Hematopoietic multipotent progenitor cell treated with erythropoietin and hydrocortisone succinate and interleukin-3 and kit ligand, for 4 days (in vitro differentiated cells): ENCODE data around the gene RAB11FIP3.
"Not testable (repeated sequence)": the region's sequence is repeated elsewhere in the genome, so short reads cannot be mapped to it uniquely, and the experiment has no call there.

Source experiments
- DNase-seq: peaks from one replicate; pipeline ENCODE4 v3.0.0-alpha.2; 2015

RAB11FIP3 gene

DNA sequence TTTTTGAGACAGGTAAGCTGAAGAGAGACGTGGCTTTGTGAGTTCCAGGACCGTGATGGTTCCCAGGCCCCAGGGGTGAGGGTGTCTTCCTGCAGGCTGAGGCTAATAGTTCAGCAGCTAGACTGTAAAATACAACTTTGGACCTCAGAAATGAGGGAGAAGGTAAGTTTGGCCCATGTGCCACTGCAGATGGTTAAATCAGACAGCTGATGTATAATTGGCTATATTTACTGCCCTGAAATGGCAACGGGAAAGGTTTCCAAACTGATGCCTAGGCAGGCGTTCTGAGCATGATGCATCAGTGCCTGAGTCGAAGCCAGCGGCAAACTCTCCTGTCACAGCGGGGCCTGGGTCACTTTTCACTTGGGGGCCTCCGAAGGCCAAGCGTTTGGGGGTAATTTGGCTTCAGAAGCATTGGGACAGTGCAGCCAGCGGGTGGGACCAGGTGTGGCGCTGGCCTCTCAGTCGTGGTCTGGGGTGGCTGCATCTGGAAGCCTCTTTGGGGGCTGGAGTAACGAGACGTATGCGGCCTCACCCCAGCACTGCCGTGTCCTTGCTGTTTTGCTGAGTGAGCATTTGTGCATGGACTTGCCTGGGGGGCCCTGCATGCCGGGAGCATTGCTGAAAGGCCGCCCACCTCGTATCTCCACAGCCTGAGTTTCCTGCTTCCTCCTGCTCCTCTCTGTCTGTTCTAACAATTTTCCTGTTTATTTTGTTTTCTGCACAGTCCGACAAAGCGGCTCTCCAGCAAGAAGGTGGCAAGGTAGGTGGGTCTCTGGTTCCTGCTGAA is 70.8 kb downstream of the RAB11FIP3 start:
- DNase-seq, result no peak

DNA sequence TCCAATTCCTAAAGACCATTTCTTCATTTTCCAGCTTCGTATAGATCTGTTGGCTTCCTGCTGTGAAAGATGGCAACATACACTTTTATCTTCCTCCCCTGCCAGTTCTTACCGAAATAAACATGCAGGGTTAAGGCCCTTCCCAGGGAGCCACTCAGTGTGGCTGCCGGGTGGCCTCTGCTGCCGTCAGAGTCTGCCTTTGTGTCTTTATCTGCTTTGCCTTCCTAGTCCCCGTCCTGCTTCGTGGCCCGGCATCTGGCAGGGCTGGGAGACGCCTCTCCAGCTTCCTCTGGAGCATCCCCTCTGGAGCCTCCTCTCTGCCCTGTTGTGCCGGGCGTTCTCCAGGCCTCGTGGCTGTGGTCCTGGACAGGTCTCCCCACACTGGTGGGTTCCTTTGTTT is 71.8 kb downstream of the RAB11FIP3 start:
- no peak for DNase-seq

- DNase-seq, result no peak
These were observed 74.5 kb downstream of the RAB11FIP3 start for GRCh38 chr16:499924-500323.

DNA sequence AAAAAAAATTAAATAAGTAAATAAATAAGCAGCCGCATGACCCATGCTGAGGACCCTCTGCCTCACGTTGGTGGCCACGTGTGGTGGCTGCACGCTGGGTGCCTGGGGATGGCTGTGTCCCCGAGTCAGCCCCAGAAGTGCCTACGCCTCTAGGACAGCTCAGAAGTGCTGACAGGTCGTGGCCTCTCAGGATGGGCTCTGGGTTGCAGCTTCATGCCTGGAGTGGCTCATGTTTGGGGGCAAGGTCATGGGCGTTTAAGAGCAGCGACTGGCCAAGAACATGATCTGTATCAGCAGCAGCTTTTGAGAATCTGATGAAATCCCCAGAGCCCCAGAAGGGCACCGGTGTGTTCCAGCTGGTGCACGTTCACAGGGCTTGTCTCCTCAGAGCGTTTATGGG is 75.3 kb downstream of the RAB11FIP3 start:
- DNase-seq, result no peak

GRCh38 chr16:502179-502943 is 76.9 kb downstream of the RAB11FIP3 start:
- DNase-seq, result no peak

- no peak for DNase-seq
These were observed 78.0 kb downstream of the RAB11FIP3 start for GRCh38 chr16:503150-504071.

DNA sequence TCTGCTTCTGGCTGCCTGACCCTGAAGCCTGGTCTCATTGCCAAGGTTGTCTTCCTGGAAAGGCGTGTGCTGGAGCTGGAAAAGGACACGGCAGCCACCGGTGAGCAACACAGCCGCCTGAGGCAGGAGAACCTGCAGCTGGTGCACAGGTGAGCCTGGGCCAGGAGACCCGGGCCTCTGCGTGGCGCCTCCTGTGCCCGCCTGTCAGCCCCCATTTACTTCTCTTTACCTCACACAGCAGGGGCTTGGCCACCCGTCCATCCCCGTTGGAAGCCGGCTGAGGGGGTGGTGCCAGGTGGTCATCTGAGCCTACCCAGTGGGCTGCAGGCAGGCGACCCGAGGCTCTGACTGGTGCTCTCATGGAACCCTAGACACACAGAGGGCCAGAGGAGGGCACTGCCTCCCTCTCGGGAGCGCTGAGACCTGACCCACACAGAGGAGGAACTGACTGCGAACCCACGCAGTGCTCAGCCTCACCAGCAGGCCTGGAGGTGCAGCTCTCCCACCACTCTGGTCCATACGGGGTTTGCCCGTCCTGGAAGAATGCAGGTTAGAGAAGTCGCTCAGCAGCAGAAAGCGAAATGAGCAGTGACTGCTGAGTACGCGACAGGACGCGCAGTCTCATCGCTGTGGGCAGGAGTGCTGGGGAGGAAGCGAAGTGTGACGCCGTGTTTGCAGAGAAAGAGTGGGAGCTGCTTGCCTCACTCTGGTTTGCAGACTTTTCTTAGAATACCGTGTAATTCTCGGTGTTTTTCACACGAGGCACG is 80.2 kb downstream of the RAB11FIP3 start:
- DNase-seq, result peak; percentile 34

DNA sequence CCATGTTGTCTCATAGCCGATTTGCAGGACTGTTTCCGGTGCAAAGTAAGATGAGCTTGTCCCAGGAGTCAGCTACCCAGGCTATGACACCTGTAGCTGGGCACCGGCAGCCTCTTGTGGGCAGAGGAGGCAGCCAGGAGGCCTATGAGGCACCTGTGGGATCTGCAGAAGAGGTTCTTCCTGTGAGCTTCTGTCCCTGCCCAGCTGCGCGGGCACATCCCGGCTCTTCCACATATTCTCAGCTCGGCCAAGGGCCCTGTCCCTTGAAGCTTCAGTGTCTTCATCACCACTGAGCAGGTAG is 80.7 kb downstream of the RAB11FIP3 start:
- no peak for DNase-seq

- DNase-seq, result not testable (repeated sequence)
These were observed 82.1 kb downstream of the RAB11FIP3 start for GRCh38 chr16:507527-507926.

GRCh38 chr16:507996-508395 is 82.5 kb downstream of the RAB11FIP3 start:
- no peak for DNase-seq

- peak; percentile 51 for DNase-seq
These were observed 83.7 kb downstream of the RAB11FIP3 start for GRCh38 chr16:508884-509736.

DNA sequence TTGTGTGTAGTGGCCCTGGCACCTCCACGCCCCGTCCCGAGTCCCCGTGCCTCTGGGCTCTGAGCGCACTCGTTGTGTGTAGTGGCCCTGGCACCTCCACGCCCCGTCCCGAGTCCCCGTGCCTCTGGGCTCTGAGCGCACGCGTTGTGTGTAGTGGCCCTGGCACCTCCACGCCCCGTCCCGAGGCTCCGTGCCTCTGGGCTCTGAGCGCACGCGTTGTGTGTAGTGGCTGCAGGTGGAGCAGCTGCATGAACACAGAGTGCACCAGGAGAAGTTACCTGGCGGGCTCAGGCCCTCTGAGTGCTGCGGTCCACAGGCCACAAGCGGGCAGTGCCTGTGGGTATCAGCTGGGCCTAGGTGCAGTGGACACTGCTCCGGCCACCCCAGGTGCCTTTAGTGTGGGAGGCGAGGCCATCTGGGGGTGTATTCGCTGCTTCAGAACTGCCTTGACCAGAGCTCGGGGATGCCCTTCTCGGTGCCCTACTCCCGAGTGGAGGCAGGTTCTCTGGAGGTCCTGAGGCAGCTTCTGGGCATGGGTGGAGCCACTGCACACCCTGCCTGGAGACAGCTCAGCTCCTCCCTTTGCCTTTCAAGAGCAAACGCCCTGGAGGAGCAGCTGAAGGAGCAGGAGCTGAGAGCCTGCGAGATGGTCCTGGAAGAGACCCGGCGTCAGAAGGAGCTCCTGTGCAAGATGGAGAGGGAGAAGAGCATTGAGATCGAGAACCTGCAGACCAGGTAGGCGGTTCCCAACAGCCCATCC is 84.8 kb downstream of the RAB11FIP3 start:
- no peak for DNase-seq

DNA sequence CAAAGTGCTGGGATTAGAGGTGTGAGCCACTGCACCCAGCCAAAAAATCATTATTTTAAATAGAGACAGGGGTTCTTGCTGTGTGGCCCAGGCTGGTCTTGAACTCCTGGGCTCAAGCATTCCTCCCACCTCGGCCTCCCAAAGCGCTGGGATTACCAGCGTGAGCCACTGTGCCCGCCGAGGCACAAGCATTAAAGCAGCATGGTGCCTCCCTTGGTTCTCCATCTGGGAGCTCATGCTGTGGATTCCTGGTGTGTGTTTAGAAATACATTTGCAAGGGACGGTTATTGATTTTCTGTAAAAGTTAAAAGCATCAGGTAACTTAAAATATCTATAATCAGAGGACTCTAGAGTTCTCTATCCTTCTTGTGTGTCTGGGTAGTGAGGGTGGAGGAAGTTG is 87.4 kb downstream of the RAB11FIP3 start:
- DNase-seq, result no peak

DNA sequence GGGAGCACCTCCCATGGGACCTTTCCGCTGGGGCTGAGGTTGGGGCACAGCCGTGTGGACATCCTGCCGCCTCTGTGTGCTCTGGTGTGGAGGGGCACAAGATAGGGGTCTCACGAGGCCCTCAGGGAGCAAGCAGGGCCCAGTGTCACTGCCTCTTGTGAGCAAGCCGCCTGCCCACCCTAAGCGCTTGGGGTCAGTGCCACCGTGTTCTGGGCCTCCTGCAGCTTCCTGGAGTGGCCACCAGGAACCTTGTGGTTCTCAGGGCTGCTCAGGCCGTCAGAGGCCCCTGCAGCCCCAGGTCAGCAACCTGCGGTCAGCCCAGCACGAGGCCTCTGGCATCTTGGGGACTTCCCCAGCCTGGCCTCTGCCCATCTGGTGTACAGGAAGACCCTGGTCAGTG is 88.5 kb downstream of the RAB11FIP3 start:
- no peak for DNase-seq

DNA sequence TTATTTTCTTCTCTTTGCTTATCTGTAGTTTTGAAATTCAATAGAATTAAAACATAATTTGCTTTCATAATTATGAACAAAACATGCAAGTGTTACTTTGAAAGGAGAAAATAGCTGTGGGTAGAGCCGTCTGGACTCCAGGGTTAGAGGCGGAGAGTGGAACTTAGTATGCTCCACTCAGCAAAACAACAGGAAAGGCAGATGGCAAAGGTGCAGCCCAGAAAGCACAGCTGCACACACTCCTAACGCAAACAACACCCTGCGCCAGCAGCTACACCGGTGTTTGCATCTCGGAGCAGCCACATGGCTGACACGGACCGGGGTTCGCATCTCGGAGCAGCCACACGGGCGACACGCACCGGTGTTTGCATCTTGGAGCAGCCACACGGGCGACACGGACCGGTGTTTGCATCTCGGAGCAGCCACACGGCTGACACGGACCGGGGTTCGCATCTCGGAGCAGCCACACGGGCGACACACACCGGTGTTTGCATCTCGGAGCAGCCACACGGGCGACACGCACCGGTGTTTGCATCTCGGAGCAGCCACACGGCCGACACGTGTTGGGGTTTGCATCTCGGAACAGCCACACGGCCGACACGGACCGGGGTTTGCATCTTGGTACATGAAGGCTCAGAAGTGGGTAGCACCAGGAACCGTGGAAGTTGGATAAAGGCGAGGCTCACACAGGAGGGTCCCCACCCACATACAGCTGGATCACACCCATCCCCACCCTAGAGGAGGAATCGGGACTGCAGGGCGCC is 89.9 kb downstream of the RAB11FIP3 start:
- no peak for DNase-seq

- DNase-seq, result no peak
These were observed 90.4 kb downstream of the RAB11FIP3 start for GRCh38 chr16:515939-516226.

- peak; percentile 65 for DNase-seq
These were observed 90.9 kb downstream of the RAB11FIP3 start for GRCh38 chr16:516301-516700.

DNA sequence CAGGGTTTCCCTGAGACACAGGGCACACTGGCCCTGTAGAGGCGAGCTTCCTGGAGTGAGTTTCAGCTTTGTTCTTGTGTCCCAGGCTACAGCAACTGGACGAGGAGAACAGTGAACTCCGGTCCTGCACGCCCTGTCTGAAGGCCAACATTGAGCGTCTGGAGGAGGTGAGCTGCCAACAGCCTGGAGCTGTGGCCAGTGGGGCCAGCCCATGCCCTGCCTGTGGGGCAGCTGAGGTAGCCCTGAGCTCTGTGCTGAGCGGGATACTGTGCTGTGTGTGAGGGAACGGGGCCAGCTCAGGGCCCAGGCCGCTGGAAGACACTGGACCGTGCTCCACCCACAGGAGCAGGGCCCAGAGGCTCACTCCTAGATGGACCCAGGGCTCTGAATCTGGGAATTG is 93.4 kb downstream of the RAB11FIP3 start:
- DNase-seq, result no peak

DNA sequence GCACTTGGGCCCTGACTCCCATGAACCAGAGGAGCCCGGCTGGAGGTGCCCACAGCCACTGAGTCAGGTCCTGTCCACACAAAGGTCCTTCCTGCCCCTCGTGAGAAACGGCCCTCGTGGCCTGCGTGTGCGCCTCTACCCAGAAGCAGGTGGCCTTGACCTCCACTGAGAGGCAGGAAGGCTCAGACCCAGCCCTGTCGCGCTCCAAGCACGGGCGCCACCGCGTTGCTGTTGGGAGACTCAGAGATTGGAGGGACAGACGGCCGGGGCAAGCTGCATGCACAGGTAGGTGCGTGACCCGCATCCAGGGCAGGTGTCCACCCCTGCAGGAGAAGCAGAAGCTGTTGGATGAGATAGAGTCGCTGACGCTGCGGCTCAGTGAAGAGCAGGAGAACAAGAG is 94.0 kb downstream of the RAB11FIP3 start:
- no peak for DNase-seq
